ENCODE data around the gene PRDM4. TPM values are rescaled to one million over a fixed set of nuclear protein-coding genes. Genes with fewer than 3 reads are reported as not detected.

PRDM4 gene
- total RNA-seq, 2 donors from 2014 or later, result 20.0 to 24.5 TPM

DNA sequence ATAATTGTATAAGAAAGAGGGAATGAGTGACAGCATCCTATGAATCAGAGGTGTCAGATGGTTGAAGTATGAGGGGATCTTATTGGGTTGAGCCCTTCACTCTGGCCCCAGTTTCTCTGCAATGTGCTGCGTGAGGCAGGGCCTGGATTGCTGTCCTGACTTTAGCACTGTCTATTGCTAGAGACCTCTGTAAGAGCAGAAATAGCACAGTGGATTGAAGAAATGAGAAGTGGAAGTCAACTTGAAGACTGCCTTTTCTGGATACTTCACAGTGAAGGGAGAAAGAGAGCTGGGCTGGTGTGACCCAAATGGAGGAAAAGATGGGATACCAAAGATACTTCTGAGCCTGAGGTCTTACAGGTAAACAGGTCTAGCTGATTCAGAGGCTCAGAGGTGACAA is 19.4 kb upstream of the PRDM4 start:
- H3K4me1 Mint-ChIP-seq, result no peaks in the 10 kb centered on the region
- H3K4me1 ChIP-seq (ENCODE audit: control insufficient read depth, insufficient read depth, low read length), result no peaks in the 10 kb centered on the region
- DNase-seq, result no peak
- H3K27me3 ChIP-seq (ENCODE audit: control insufficient read depth, insufficient read depth, low read length, poor library complexity, severe bottlenecking), result peaks cover 75% of the 10 kb centered on the region
- no peaks in the 10 kb centered on the region for H3K36me3 Mint-ChIP-seq (ENCODE audit: low read depth)
- no peak overlapping the region for H3K4me3 ChIP-seq (ENCODE audit: low read length)
- H3K4me3 Mint-ChIP-seq, result no peak overlapping the region
- no peaks in the 10 kb centered on the region for H3K36me3 ChIP-seq (ENCODE audit: control insufficient read depth, insufficient read depth, low read length)
- H3K9me3 ChIP-seq (ENCODE audit: control insufficient read depth, low read length), result no peaks in the 10 kb centered on the region
- TF ChIP-seq, protein P1, sequence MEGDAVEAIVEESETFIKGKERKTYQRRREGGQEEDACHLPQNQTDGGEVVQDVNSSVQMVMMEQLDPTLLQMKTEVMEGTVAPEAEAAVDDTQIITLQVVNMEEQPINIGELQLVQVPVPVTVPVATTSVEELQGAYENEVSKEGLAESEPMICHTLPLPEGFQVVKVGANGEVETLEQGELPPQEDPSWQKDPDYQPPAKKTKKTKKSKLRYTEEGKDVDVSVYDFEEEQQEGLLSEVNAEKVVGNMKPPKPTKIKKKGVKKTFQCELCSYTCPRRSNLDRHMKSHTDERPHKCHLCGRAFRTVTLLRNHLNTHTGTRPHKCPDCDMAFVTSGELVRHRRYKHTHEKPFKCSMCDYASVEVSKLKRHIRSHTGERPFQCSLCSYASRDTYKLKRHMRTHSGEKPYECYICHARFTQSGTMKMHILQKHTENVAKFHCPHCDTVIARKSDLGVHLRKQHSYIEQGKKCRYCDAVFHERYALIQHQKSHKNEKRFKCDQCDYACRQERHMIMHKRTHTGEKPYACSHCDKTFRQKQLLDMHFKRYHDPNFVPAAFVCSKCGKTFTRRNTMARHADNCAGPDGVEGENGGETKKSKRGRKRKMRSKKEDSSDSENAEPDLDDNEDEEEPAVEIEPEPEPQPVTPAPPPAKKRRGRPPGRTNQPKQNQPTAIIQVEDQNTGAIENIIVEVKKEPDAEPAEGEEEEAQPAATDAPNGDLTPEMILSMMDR (conservative IDR thresholded peaks at IDR 0.05), result no peak
- H3K9me3 Mint-ChIP-seq, result no peaks in the 10 kb centered on the region
- H3K27ac ChIP-seq (ENCODE audit: low read depth, low read length), result no peak overlapping the region
- H3K27ac Mint-ChIP-seq, result no peak overlapping the region
- 81 to 100% methylated on average over 1 of the region's 1 CpG for WGBS, 2 experiments (ENCODE audit: insufficient coverage in 1 of 2, insufficient read length in 1 of 2)
- H3K27me3 Mint-ChIP-seq (ENCODE audit: insufficient read depth), result peaks cover 64% of the 10 kb centered on the region
- no peak overlapping the region for H3K9ac ChIP-seq (ENCODE audit: extremely low read depth, low read length, poor library complexity, severe bottlenecking)

DNA sequence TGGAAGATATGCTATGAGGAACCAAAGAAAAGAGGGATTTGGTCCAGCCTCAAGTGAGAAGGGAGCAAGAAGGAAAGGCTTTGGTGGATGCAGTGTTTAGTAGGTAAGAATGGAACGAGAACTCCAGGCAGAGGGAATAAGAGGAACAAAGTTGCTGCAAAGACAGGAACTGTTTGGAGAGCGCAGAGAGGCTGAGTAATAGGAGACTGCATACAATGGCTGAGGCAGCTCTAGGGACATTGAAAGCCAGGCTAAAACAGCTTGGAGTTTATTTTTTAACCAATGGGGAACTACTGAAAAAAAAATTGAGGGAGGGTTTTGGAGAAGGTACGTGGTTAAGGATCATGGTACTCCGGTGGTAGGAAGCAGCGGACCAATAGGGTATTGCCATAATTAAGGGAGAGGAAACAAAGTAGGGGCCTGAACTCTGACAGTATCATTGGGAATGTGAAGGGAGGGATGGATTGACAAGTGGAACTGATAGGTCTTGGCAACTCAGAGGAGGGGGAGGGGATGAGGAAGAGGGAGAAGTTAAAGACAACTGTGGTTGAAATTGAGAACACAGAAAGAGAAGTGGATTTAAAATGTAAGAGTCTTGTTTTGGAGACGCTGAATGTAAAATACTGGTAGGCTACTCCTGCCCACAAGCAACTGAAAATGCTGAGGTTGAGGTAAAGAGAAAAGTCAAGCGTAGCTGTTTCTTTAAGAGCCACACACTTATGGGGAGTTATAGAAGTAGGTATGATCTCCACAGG is 18.3 kb upstream of the PRDM4 start:
- no peaks in the 10 kb centered on the region for H3K36me3 Mint-ChIP-seq (ENCODE audit: low read depth)
- TF ChIP-seq, protein P1 (conservative IDR thresholded peaks at IDR 0.05), result no peak
- Histone ChIP-seq H3K4me1 (ENCODE audit: control insufficient read depth, insufficient read depth, low read length) (no peaks in the 10 kb centered on the region), H3K4me3 (ENCODE audit: low read length) (no peak overlapping the region), H3K27ac (ENCODE audit: low read depth, low read length) (no peak overlapping the region), H3K36me3 (ENCODE audit: control insufficient read depth, insufficient read depth, low read length) (no peaks in the 10 kb centered on the region), H3K27me3 (ENCODE audit: control insufficient read depth, insufficient read depth, low read length, poor library complexity, severe bottlenecking) (peaks cover 86% of the 10 kb centered on the region), H3K9ac (ENCODE audit: extremely low read depth, low read length, poor library complexity, severe bottlenecking) (no peak overlapping the region), H3K9me3 (ENCODE audit: control insufficient read depth, low read length) (no peaks in the 10 kb centered on the region)
- H3K27ac Mint-ChIP-seq, result no peak overlapping the region
- 89 to 95% methylated on average over 6 to 7 of the region's 7 CpGs for WGBS, 2 experiments (ENCODE audit: insufficient coverage in 1 of 2, insufficient read length in 1 of 2)
- no peaks in the 10 kb centered on the region for H3K4me1 Mint-ChIP-seq
- no peaks in the 10 kb centered on the region for H3K9me3 Mint-ChIP-seq
- no peak for DNase-seq
- H3K4me3 Mint-ChIP-seq, result no peak overlapping the region
- H3K27me3 Mint-ChIP-seq (ENCODE audit: insufficient read depth), result peaks cover 71% of the 10 kb centered on the region

DNA sequence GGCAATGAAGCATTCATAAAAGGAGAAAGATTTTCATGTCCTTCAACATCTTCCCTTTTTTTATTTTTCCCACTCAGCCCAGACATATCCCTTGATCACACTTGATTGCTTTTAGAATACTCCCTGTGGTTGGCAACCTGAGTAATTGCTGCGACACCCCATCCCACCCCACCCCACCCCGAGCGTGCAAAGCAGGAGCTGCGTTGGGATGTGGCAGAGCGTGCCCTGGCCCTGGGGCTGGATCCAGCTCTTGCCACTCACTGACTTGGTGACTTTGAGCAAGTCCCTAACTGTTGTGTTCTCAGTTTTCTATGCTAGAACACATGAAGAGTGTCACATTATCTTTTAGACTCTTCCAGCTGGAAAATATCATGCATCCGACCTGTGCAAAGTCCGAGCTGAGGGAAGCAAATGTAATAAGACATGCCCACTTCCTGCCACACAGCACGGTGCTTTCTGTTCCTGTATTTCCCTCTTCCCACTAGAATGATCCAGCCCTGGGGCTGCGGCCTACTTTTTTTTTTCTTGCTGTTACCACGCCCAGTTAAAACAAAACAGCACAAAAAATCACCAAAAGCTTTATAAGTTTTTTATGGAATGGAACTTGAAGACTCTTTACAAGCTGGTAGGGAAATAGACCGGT is 17.6 kb upstream of the PRDM4 start:
- Mint-ChIP-seq H3K4me3 (no peak overlapping the region), H3K27ac (no peak overlapping the region), H3K4me1 (no peaks in the 10 kb centered on the region), H3K9me3 (no peaks in the 10 kb centered on the region), H3K36me3 (ENCODE audit: low read depth) (no peaks in the 10 kb centered on the region), H3K27me3 (ENCODE audit: insufficient read depth) (peaks cover 78% of the 10 kb centered on the region)
- H3K36me3 ChIP-seq (ENCODE audit: control insufficient read depth, insufficient read depth, low read length), result no peaks in the 10 kb centered on the region
- 89 to 90% methylated on average over 6 to 10 of the region's 11 CpGs for whole genome bisulfite sequencing, 2 experiments (ENCODE audit: insufficient coverage in 1 of 2, insufficient read length in 1 of 2)
- TF ChIP-seq, protein P1 (conservative IDR thresholded peaks at IDR 0.05), result no peak
- no peaks in the 10 kb centered on the region for H3K4me1 ChIP-seq (ENCODE audit: control insufficient read depth, insufficient read depth, low read length)
- peaks cover 90% of the 10 kb centered on the region for H3K27me3 ChIP-seq (ENCODE audit: control insufficient read depth, insufficient read depth, low read length, poor library complexity, severe bottlenecking)
- no peak for DNase-seq
- H3K9me3 ChIP-seq (ENCODE audit: control insufficient read depth, low read length), result no peaks in the 10 kb centered on the region
- H3K9ac ChIP-seq (ENCODE audit: extremely low read depth, low read length, poor library complexity, severe bottlenecking), result no peak overlapping the region
- H3K4me3 ChIP-seq (ENCODE audit: low read length), result no peak overlapping the region
- no peak overlapping the region for H3K27ac ChIP-seq (ENCODE audit: low read depth, low read length)

Measured in endodermal cell (in vitro differentiated cells).